ENCODE data around the gene CDH22.

CDH22 gene

DNA sequence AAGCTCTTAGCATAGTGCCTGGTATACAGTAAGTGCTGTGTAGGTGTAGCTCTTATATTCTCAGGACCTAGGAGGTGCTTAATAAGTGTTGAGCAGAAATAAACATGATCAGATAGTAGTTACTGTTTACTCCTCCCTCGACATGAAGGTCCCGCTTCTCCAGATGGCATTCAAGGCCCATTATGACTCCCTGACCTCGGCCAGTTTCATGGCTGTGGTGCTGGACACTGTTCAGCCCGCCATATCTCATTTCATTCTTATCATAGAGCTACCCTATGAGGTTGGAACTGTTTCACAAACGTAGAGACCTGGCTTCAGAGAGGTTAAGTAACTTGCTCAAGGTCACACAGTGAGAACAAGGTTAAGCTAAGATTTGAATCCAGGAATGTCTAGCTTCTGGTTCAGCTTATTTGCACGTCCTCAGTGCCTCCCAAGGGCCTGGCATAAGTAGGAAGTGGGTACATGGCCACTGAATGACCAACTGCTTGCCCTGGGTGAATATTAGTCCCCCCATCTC, 151.2 kb downstream of the CDH22 start:
- Mint-ChIP-seq H3K36me3 (no peaks in the 10 kb centered on the region), H3K9me3 (no peaks in the 10 kb centered on the region), H3K27ac (no peak overlapping the region), H3K27me3 (peaks cover 51% of the 10 kb centered on the region), H3K4me1 (no peaks in the 10 kb centered on the region), H3K4me3 (no peak overlapping the region)
- no peak for ATAC-seq

DNA sequence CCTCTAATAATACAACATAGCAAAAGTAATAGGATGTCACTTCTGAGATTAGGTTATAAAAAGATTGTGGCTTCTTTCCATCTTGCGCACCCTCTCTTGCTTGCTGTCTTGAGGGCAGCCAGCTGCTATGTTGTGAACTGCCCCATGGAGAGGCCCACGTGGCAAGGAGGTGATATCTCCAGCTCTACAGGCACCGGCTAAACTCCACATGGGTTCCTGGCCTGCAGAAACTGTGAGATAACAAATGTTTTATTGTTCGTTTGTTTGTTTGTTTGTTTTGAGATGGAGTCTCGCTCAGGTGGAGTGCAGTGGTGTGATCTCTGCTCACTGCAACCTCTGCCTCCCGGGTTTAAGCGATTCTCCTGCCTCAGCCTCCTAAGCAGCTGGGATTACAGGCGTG, 152.2 kb downstream of the CDH22 start:
- Mint-ChIP-seq H3K27ac (no peak overlapping the region), H3K4me3 (no peak overlapping the region)
- no peak for ATAC-seq

DNA sequence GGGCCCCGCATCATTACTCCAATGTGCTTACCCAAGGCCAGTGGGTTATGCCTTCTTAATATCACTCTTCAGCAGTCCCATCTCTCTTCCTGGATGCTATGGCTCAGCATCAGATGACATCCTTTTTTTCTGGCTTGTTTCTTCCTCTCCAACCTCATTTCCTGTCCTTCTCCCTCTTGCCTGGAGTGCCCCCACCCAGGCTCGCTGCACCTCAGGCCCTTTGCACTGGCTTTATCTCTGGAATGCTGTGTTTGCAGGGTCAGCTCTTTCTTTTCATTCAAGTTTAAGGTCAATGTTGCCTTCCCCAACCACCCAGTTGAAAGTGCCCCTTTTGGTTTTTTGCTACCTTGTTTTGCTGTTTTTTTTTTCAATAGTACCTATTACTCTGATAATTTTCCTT, 153.5 kb downstream of the CDH22 start:
- Mint-ChIP-seq H3K4me1 (no peaks in the 10 kb centered on the region), H3K4me3 (no peak overlapping the region), H3K27ac (no peak overlapping the region), H3K9me3 (no peaks in the 10 kb centered on the region), H3K27me3 (peaks cover 39% of the 10 kb centered on the region), H3K36me3 (no peaks in the 10 kb centered on the region)
- no peak for ATAC-seq

More for the DNA sequence above, 152.2 kb downstream of the CDH22 start:
- Mint-ChIP-seq H3K36me3 (no peaks in the 10 kb centered on the region), H3K9me3 (no peaks in the 10 kb centered on the region), H3K4me1 (no peaks in the 10 kb centered on the region), H3K27me3 (peaks cover 43% of the 10 kb centered on the region)

DNA sequence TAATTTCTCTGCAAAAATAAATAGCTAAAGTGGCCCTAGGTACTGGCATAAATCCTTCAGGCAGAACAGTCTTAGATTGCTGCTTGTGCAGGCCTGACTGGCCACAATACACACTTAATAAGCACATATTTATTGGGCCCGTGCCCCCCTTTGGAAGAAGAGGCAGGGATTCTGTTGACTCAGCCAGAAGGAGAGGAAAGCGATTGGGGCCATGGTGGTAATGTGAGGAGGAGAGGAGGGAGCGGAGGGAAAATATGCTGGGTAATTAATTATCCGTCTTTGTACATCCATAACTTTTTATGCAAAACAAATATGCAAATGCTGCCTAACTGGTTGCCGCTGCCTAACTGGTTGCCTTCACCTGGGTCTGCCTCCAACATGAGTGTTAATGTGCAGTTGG, 154.0 kb downstream of the CDH22 start:
- no peak overlapping the region for H3K4me3 Mint-ChIP-seq
- no peaks in the 10 kb centered on the region for H3K36me3 Mint-ChIP-seq
- no peak for ATAC-seq

DNA sequence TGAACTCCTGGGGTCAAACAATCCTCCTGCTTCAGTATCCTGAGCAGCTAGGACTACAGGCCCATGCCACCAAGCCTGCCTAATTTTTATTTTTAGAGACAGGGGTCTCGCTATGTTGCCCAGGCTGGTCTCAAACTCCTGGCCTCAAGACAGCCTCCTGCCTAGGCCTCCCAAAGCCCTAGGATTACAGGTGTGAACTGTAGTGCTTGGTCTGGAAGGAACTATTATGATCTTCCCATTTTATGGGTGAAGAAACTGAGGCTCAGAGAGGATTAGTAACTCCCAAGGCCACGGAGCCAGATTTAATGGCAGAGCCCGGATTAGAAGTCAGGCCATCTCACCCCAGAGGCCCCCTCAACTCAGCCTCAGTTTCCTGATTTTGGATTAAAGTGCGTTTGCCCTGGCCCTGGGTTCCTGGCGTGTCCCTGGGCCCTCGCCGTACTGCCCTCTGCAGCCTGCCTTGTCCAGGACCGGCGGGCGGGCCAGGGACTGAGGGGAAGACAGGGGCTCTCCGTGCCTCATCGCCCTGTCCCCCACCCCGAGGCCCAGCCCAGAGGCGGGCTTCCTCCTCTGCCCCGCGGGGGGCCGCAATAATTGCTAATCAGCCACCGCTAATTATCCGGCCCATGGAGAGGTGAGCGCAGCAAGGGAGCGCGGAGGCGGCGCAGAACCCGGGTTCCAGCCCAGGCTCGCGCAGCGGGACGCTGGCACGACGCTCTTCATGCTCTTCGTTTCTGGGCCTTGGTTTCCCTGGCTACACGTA, 155.3 kb downstream of the CDH22 start:
- H3K27me3 Mint-ChIP-seq = peaks cover 23% of the 10 kb centered on the region
- no peaks in the 10 kb centered on the region for H3K36me3 Mint-ChIP-seq
- no peak overlapping the region for H3K27ac Mint-ChIP-seq
- H3K9me3 Mint-ChIP-seq = no peaks in the 10 kb centered on the region
- no peak overlapping the region for H3K4me3 Mint-ChIP-seq
- no peaks in the 10 kb centered on the region for H3K4me1 Mint-ChIP-seq
- no peak for ATAC-seq

More for the DNA sequence above, 154.0 kb downstream of the CDH22 start:
- no peak overlapping the region for H3K27ac Mint-ChIP-seq
- no peaks in the 10 kb centered on the region for H3K9me3 Mint-ChIP-seq
- H3K27me3 Mint-ChIP-seq = peaks cover 34% of the 10 kb centered on the region
- H3K4me1 Mint-ChIP-seq = no peaks in the 10 kb centered on the region

DNA sequence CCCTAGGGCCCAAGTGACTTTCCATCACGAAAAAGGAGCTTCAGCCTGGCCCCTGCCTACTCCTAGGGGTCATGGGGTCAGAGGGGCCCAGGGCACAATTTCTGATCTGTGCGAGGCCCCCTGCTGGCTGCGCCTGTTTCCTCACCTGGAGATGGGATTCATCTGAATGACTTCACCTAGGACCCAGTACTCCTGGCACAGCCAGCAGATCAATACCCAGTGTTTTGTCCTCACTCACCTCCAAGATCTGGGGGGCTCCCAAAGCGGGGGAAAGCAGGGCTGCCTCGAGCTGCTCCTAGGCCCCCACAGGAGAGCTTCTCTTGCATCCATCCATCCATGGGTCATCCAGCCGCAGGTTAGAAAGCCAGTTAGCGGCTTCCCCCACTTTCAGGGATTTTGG, 156.4 kb downstream of the CDH22 start:
- Mint-ChIP-seq H3K4me1 (no peaks in the 10 kb centered on the region), H3K4me3 (no peak overlapping the region), H3K27me3 (peaks cover 17% of the 10 kb centered on the region), H3K9me3 (no peaks in the 10 kb centered on the region), H3K36me3 (no peaks in the 10 kb centered on the region), H3K27ac (no peak overlapping the region)
- no peak for ATAC-seq

DNA sequence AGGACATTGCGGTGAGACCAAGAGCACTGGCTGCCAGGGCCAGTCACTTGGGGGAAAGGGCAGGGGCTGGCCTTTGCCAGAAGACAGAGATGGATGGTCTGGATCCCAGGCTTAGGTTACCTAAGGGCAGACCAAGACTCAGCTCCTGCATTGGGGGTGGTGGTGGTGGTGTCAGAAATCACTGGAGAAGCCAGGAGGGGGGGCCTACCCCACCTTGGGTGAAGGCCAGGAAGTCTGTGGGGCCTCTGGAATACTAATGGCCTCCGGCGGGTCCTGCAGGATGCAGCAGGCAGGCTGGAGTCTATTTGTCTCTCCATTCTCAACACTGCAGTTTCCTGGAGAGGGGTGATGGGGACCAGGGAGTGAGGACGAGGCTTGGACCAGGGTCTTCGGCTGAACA, 157.4 kb downstream of the CDH22 start:
- H3K27ac Mint-ChIP-seq = no peak overlapping the region
- H3K27me3 Mint-ChIP-seq = peaks cover 17% of the 10 kb centered on the region
- peak; percentile 10 for ATAC-seq
- no peaks in the 10 kb centered on the region for H3K36me3 Mint-ChIP-seq
- H3K9me3 Mint-ChIP-seq = no peaks in the 10 kb centered on the region
- H3K4me1 Mint-ChIP-seq = no peaks in the 10 kb centered on the region
- no peak overlapping the region for H3K4me3 Mint-ChIP-seq

DNA sequence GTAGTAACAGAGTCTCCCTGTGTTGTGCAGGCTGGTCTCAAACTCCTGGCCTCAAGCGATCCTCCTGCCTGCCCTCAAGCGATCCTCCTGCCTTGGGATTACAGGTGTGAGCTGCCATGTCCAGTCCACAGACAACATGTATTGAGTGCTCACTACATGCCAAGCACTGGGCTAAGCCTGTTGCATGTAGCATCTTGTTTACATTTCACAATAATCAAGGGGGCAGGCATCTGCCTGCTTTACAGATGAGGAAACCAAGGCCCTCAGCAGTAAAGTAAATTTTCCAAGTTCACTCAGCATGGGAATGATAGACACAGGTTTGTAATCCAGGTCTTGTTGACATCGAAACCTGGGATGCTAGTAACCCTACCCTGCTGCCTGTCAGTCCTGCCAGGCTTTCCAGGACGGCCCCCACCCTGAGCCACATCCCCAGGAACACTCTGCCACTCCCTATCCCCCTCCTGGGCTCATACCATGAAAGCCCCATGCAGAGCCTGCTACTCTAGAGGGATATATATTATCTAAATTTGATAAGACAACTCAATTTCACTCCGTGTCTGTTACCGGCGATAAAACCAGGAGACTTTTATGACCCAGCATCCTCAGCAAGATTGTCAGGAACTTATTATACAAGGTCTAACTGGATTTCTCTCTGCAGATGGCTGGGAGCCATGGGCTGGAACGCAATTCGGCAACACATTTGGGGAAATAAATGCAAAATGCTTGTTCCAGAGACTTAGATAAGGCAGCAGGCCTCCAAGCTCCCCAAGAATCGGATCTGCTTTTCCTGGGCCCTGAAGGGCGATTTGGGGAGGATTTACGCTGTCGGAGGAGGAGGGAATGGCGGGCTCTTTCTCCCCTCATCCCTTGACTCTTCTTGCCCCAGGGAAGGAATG, 159.7 kb downstream of the CDH22 start:
- no peak for ATAC-seq
- Mint-ChIP-seq H3K36me3 (no peaks in the 10 kb centered on the region), H3K4me1 (no peaks in the 10 kb centered on the region), H3K27me3 (peaks cover 2% of the 10 kb centered on the region), H3K27ac (no peak overlapping the region), H3K4me3 (no peak overlapping the region), H3K9me3 (no peaks in the 10 kb centered on the region)

DNA sequence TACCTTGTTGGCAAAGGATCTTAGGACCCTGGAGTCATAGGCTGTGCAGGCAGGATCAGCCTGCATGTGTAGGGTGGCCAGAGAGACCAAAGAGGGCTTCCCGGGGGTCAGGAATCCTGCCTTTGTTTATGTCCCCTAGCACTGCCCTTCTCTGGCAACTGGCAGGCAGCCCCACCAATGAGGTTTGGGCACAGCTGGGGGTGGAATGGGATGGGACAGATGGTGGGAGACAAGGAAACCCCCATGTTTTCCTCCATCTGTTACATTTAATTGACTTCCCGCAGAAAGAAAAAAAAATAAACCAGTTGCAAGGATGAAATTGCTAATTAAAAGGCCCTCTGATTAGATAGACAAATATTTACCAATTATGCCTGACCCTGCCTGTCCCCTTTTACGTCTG, 162.6 kb downstream of the CDH22 start:
- Mint-ChIP-seq H3K4me1 (no peaks in the 10 kb centered on the region), H3K27ac (no peak overlapping the region), H3K4me3 (no peak overlapping the region), H3K9me3 (no peaks in the 10 kb centered on the region), H3K27me3 (peaks cover 29% of the 10 kb centered on the region), H3K36me3 (no peaks in the 10 kb centered on the region)
- ATAC-seq = no peak

DNA sequence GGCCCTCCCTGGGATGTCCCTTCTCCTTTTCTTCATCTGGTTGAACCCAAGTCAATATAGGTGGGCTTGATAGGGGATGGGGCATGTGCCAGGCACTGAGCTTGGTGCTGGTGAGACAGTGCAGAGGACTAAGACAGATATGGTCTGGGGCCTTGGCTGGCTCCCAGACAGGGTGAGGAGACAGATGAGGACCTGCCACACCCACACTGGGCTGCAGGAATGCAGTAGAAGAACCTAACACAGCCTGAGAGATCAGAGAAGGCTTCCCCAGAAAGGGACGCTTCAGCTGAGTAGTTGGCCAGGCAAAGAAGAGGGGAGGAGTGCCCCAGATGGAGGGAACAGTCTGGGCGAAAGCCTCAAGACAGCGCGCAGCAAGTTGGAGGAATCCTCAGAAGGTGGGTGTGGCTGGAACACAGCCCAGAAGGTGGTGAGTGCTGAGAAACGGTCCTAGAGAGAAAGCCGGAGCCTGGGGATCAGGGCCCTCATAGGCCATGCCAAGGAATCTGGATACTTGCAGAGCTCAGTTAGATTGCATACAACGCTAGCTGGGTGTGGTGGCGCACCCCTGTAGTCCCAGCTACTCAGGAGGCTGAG, 163.8 kb downstream of the CDH22 start:
- ATAC-seq = no peak
- H3K27me3 Mint-ChIP-seq = peaks cover 39% of the 10 kb centered on the region
- H3K4me1 Mint-ChIP-seq = peaks cover 9% of the 10 kb centered on the region
- no peaks in the 10 kb centered on the region for H3K36me3 Mint-ChIP-seq
- no peak overlapping the region for H3K27ac Mint-ChIP-seq
- H3K9me3 Mint-ChIP-seq = no peaks in the 10 kb centered on the region
- no peak overlapping the region for H3K4me3 Mint-ChIP-seq

DNA sequence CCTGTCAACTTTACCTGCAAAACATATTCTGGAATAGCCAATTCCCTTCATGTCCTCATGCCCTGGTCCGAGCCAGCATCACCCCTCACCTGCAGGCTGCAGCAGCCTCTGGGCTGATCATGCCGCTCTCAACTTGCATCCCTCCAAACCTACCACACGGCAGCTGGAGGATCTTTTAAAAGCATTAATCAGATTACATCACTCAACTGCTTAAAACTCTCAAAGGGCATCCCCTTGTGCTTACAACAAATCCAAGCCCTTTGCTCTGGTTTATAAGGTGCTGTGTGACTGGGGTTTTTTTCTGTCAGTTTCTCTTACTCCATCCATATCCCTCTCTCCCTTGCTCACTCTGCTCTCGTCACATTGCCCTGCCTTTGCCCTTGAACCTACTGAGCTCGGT, 166.2 kb downstream of the CDH22 start:
- Mint-ChIP-seq H3K4me1 (peaks cover 15% of the 10 kb centered on the region), H3K27ac (no peak overlapping the region), H3K27me3 (peaks cover 59% of the 10 kb centered on the region), H3K9me3 (no peaks in the 10 kb centered on the region), H3K36me3 (no peaks in the 10 kb centered on the region), H3K4me3 (no peak overlapping the region)
- ATAC-seq = no peak

DNA sequence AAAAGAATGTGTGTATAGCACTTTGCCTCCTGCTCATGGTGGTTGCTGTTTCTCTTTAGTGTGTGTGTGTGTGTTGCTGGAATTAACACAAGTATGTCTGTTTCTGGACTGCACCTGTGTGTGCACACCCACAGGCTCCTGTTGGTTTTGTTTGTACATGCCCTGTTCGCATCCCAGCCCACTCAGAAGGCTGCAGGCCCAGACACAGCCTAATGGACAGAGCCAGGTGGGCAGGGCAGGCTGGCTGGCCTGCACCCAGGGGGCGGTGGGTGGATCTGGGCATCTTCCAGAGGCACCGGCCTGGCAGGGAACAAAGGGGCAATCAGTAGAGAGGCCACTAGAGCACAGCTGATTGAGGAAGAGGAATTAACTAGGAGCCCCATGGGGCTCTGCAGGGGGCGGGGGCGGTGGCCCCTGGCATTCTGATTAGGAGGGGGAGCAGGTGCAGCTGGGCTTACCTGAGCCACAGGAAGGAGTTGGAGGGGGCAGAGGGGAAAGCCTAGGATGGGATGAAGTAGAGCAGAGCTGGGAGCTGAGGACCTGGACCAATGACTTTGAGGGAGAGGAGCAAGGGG, 168.3 kb downstream of the CDH22 start:
- Mint-ChIP-seq H3K4me1 (peaks cover 26% of the 10 kb centered on the region), H3K27ac (no peak overlapping the region), H3K36me3 (no peaks in the 10 kb centered on the region), H3K27me3 (peaks cover 75% of the 10 kb centered on the region), H3K4me3 (no peak overlapping the region), H3K9me3 (no peaks in the 10 kb centered on the region)
- peak; percentile 37 for ATAC-seq

DNA sequence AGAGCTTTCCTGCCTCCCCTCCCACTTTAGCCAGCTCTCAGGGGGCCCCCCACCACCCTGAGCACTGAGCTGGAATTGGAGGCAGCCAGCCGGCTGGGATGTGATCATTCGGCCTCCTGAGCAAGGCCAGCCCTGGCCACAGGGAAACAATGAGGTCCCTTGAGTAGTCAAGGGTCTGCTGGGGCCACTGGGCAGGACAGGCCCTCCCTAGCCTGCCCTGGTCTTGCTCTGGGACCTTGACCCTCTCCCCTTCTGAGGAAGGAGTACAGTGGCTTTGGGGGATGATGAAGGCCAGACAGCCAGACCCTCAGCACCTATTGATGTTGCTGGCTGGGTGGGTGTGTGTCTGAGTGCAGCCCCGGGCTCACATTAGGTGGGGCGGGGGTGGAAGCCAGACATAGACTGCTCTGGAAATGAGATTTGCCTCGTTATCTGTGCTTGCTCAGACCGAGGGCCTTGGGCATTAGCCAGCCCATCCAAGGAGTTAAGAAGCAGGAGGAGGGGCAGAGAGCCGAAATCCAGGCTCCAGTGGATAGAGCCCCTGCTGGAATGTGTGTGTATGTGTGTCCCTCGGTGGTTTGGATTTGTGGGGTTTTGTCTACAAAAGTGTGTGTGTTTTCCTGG, 168.9 kb downstream of the CDH22 start:
- no peaks in the 10 kb centered on the region for H3K9me3 Mint-ChIP-seq
- peaks cover 81% of the 10 kb centered on the region for H3K27me3 Mint-ChIP-seq

DNA sequence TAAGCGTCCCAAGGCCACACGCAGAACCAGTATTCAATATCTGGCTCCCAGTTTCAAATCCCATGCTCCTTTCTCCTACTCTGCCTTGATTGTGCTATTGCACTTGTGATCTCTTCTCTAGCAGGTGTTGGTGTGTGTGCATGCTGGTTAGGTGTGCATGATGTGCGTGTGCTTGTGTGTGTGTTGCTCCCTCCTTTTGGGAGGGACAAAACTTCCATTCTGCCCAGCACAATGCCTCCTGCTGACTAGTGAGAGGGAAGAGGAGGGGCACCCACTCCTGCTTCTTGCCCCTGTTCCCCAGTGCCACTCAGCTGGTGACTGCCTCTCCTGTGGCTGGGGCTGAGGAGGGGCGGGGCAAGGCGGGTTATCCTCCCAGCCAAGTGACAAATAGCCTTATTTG, 170.5 kb downstream of the CDH22 start:
- Mint-ChIP-seq H3K9me3 (no peaks in the 10 kb centered on the region), H3K27me3 (peaks cover 73% of the 10 kb centered on the region), H3K4me3 (no peak overlapping the region), H3K27ac (no peak overlapping the region), H3K4me1 (peaks cover 29% of the 10 kb centered on the region), H3K36me3 (no peaks in the 10 kb centered on the region)
- ATAC-seq = no peak

More for the DNA sequence above, 168.9 kb downstream of the CDH22 start:
- no peak overlapping the region for H3K27ac Mint-ChIP-seq
- no peak for ATAC-seq
- no peak overlapping the region for H3K4me3 Mint-ChIP-seq
- no peaks in the 10 kb centered on the region for H3K36me3 Mint-ChIP-seq
- peaks cover 26% of the 10 kb centered on the region for H3K4me1 Mint-ChIP-seq
